Activated CD8-positive, alpha-beta T cell treated with anti-CD3 and anti-CD28 coated beads for 36 hours (primary cell): ENCODE measurements around the gene KYNU. TPM values are rescaled to one million over a fixed set of nuclear protein-coding genes. Genes with fewer than 3 reads are reported as not detected.

Experiments used
- ATAC-seq: fragments of 200-7000 bp; cut with Tn5 transposase; one replicate; pipeline ENCODE4 v1.10.0; 2021; ENCODE audit warnings: mild to moderate bottlenecking, moderate library complexity
- CTCF ChIA-PET: fragments of 350-600 bp; sonication (Branson Sonifier 250); formaldehyde crosslinking; loops from one replicate; lab custom pipeline; 2021; ENCODE audit warnings: antibody characterized with exemption; lab: Charles Lee
- POLR2A ChIA-PET: fragments of 350-600 bp; sonication (Branson Sonifier 250); formaldehyde crosslinking; loops from one replicate; lab custom pipeline; 2021; ENCODE audit warnings: antibody characterized with exemption; lab: Charles Lee
- DNase-seq: peaks from one replicate; pipeline ENCODE4 v3.0.0-alpha.2; 2020
- H3K27ac Mint-ChIP-seq: one replicate; pipeline ENCODE4 v1.8.0; 2021; ENCODE audit warnings: mild to moderate bottlenecking, mixed read lengths
- H3K27me3 Mint-ChIP-seq: one replicate; pipeline ENCODE4 v1.8.0; 2021; ENCODE audit warnings: mixed read lengths
- H3K36me3 Mint-ChIP-seq: one replicate; pipeline ENCODE4 v1.8.0; 2021; ENCODE audit warnings: low read depth, mixed read lengths
- H3K4me1 Mint-ChIP-seq: one replicate; pipeline ENCODE4 v1.8.0; 2021; ENCODE audit warnings: low read depth, mixed read lengths
- H3K4me3 Mint-ChIP-seq: one replicate; pipeline ENCODE4 v1.8.0; 2021; ENCODE audit warnings: mild to moderate bottlenecking, moderate library complexity, mixed read lengths
- H3K9me3 Mint-ChIP-seq: one replicate; pipeline ENCODE4 v1.8.0; 2021; ENCODE audit warnings: mixed read lengths
- intact Hi-C: fragments of 100-400 bp; cut with micrococcal nuclease; formaldehyde crosslinking; loops from one replicate; pipeline ENCODE4 v1.10.0; 2022
- total RNA-seq, 2 experiments: library from RNA; stranded (reverse); gene quantifications; one replicate each; pipeline ENCODE4 v1.2.3, GENCODE V29; 2021
- TF ChIP-seq, protein P1 (sequence below): fragments of 200-600 bp; IDR thresholded peaks from one replicate; pipeline ENCODE4 v1.8.0; 2022; ENCODE audit warnings: antibody characterized with exemption, mild to moderate bottlenecking

Gene KYNU
- total RNA-seq, 2 experiments from 2014 or later = not detected

DNA sequence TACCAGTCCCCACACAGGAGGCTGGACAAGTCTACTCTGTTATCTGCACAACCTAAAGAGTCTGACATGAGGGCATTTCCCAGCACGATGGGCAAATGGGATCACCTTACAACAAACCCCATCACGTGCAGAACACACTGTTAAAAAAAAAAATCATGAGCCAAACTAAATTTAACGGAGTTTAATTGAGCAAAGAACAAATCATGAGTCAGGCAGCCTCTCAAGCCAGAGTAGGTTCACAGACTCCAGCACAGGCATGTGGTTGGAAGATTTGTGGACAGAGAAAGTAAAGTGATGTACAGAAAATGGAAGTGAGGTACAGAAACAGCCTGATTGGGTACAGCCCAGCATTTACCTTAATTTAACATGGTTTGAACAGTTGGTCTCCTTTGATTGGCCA lies 59.9 kb downstream of the KYNU start:
- ATAC-seq = no peak
- TF ChIP-seq, protein P1, sequence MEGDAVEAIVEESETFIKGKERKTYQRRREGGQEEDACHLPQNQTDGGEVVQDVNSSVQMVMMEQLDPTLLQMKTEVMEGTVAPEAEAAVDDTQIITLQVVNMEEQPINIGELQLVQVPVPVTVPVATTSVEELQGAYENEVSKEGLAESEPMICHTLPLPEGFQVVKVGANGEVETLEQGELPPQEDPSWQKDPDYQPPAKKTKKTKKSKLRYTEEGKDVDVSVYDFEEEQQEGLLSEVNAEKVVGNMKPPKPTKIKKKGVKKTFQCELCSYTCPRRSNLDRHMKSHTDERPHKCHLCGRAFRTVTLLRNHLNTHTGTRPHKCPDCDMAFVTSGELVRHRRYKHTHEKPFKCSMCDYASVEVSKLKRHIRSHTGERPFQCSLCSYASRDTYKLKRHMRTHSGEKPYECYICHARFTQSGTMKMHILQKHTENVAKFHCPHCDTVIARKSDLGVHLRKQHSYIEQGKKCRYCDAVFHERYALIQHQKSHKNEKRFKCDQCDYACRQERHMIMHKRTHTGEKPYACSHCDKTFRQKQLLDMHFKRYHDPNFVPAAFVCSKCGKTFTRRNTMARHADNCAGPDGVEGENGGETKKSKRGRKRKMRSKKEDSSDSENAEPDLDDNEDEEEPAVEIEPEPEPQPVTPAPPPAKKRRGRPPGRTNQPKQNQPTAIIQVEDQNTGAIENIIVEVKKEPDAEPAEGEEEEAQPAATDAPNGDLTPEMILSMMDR = no peak
- no peaks in the 10 kb centered on the region for H3K36me3 Mint-ChIP-seq
- POLR2A ChIA-PET = no interaction called here
- H3K4me1 Mint-ChIP-seq = no peaks in the 10 kb centered on the region
- no peak for DNase-seq
- H3K27me3 Mint-ChIP-seq = no peaks in the 10 kb centered on the region
- H3K27ac Mint-ChIP-seq = no peak overlapping the region
- no peak overlapping the region for H3K4me3 Mint-ChIP-seq
- intact Hi-C loops = no loop called here
- CTCF ChIA-PET = interaction anchor here (1.5 kb wide), 1 partner anchor 43 kb away, joined by 4 read pairs; no protein-coding TSS in a partner anchor
- H3K9me3 Mint-ChIP-seq = no peaks in the 10 kb centered on the region

DNA sequence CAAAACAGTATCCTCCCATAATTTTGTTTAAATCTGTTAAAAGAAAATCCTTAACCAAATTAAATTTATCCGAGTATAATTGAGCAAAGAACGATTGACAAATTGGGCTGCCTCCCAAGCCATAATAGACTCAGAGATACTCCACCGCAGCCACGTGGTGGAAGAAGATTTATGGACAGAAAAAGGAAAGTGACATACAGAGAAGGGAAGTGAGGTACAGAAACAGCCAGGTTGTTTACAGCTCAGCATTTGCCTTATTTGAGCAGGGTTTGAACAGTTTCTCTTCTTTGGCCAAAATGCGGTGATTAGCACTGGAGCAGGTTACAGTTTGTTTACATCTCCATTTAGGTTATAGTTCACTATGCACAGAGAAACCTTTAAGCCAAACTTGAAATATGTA lies 60.8 kb downstream of the KYNU start:
- CTCF ChIA-PET = interaction anchor here (1.5 kb wide), 1 partner anchor 43 kb away, joined by 4 read pairs; no protein-coding TSS in a partner anchor
- Mint-ChIP-seq H3K4me3 (no peak overlapping the region), H3K9me3 (no peaks in the 10 kb centered on the region), H3K27me3 (no peaks in the 10 kb centered on the region), H3K27ac (no peak overlapping the region), H3K4me1 (no peaks in the 10 kb centered on the region), H3K36me3 (no peaks in the 10 kb centered on the region)
- DNase-seq (no peak), ATAC-seq (no peak)
- TF ChIP-seq, protein P1 = no peak
- POLR2A ChIA-PET = no interaction called here
- intact Hi-C loops = no loop called here

DNA sequence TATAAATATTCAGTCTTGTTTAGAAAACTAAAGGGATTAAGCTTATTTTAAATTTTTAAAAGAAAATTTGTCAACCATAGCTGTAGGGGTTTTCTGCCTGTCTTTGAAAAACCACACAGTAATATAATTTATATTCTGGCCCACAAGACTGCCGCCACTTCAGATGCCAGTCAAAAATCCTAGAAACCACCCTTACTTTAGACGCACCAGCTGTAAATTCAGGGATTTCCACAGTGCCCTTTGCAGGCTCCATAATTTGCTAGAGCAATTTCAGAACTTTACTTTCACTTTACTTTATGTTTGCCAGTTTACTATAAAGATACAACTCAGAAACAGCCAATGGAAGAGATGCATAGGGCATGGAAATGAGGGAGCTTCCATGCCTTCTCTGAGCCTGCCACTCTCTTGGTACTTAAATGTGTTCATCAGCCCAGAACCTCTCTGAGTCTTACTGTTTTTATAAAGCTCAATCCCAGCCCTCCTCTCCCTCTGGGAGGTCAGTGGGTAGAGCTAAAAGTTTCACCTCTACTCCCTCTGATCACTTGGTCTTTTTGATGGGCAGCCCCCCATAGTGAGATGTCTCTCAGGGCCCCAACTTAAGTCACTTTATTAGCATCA lies 63.3 kb downstream of the KYNU start:
- no peaks in the 10 kb centered on the region for H3K27me3 Mint-ChIP-seq
- DNase-seq (no peak), ATAC-seq (no peak)
- H3K27ac Mint-ChIP-seq = no peak overlapping the region
- H3K4me1 Mint-ChIP-seq = no peaks in the 10 kb centered on the region
- H3K9me3 Mint-ChIP-seq = no peaks in the 10 kb centered on the region
- H3K36me3 Mint-ChIP-seq = no peaks in the 10 kb centered on the region
- TF ChIP-seq, protein P1 = no peak
- POLR2A ChIA-PET = no interaction called here
- intact Hi-C loops = no loop called here
- H3K4me3 Mint-ChIP-seq = no peak overlapping the region
- CTCF ChIA-PET = interaction anchor here (1.4 kb wide), 1 partner anchor 21 kb away, joined by 3 read pairs; no protein-coding TSS in a partner anchor

GRCh38 chr2:142942690-142943089 lies 65.2 kb downstream of the KYNU start:
- ATAC-seq (no peak), DNase-seq (no peak)
- no peaks in the 10 kb centered on the region for H3K9me3 Mint-ChIP-seq
- no peaks in the 10 kb centered on the region for H3K4me1 Mint-ChIP-seq
- H3K4me3 Mint-ChIP-seq = no peak overlapping the region
- POLR2A ChIA-PET = no interaction called here
- no peaks in the 10 kb centered on the region for H3K27me3 Mint-ChIP-seq
- intact Hi-C loops = no loop called here
- no peaks in the 10 kb centered on the region for H3K36me3 Mint-ChIP-seq
- H3K27ac Mint-ChIP-seq = no peak overlapping the region
- CTCF ChIA-PET = no interaction called here
- TF ChIP-seq, protein P1 = no peak

DNA sequence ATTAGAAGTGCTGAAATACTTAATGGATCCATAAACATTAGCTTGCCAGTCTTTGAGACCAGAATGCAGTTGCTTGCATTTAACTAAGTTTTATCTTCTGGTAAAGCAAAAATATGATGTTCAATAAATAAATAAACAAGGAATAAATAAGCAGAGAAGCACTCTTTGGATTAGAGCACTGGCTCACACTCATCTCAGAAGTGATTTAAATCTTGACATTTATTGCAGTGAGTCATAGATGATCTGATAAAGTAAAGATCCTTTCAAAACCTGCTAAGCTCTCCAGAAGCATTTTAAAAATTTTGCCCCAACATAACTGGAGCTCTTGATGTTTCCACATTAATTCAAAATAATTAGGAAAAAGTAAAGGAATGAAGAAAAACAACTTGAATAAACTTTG lies 66.8 kb downstream of the KYNU start:
- ATAC-seq (no peak), DNase-seq (no peak)
- Mint-ChIP-seq H3K36me3 (no peaks in the 10 kb centered on the region), H3K27ac (no peak overlapping the region), H3K9me3 (no peaks in the 10 kb centered on the region), H3K4me1 (no peaks in the 10 kb centered on the region), H3K4me3 (no peak overlapping the region), H3K27me3 (peaks cover 4% of the 10 kb centered on the region)
- CTCF ChIA-PET = interaction anchor here (0.6 kb wide), 1 partner anchor 289 kb away, joined by 3 read pairs; no protein-coding TSS in a partner anchor
- POLR2A ChIA-PET = no interaction called here
- intact Hi-C loops = no loop called here
- TF ChIP-seq, protein P1 = no peak
